Activated CD8-positive, alpha-beta memory T cell treated with anti-CD3 and anti-CD28 coated beads for 4 hours (primary cell): ENCODE data around the gene ATF6.
"Not testable (repeated sequence)": the region's sequence is repeated elsewhere in the genome, so short reads cannot be mapped to it uniquely, and the experiment has no call there.

Experiments
- DNase-seq, 2 donors: peaks; one replicate each; pipeline ENCODE4 v3.0.0-alpha.2; 2020; ENCODE audit warnings: low read depth in 2 of 2

The ATF6 gene, protein sequence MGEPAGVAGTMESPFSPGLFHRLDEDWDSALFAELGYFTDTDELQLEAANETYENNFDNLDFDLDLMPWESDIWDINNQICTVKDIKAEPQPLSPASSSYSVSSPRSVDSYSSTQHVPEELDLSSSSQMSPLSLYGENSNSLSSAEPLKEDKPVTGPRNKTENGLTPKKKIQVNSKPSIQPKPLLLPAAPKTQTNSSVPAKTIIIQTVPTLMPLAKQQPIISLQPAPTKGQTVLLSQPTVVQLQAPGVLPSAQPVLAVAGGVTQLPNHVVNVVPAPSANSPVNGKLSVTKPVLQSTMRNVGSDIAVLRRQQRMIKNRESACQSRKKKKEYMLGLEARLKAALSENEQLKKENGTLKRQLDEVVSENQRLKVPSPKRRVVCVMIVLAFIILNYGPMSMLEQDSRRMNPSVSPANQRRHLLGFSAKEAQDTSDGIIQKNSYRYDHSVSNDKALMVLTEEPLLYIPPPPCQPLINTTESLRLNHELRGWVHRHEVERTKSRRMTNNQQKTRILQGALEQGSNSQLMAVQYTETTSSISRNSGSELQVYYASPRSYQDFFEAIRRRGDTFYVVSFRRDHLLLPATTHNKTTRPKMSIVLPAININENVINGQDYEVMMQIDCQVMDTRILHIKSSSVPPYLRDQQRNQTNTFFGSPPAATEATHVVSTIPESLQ

DNA sequence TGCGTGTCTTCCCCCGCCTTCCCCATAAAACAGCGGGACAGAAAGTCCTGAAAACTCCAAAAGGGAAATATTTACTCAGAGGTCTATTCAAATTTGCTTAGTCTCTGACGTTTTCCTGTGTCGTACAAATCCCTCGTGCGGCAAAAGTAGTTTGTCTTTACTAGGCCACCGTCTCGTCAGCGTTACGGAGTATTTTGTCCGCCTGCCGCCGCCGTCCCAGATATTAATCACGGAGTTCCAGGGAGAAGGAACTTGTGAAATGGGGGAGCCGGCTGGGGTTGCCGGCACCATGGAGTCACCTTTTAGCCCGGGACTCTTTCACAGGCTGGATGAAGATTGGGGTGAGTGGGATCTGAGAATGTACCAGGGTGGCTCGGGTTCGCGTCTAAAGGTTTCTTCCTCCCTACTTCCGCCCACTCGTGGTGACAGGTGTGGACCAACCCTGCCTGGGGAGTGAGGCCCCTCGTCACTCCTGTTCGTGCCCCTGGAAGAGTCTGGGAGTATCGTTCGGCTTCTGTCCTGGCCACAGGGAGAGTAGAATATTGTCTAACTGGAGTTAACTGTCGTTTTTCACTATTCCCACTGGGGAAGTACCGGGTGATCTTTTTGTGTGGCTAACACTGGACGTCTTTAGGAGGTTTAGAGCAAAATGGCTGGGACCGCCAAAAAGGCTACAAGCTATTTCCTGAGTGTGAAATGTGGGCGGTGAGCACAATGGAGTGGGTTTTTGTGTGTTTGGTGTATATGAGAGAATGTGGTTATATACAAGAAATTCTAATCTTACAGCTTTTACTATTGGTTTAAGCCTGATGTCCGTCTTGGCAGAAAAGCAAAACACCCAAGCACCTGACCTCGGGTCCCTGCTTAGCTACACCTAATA, at the start of gene ATF6:
Gene ATF6 (plus strand): TSS at position 219 of the 880 bp plus-strand sequence. CDS start 41 bp downstream, at position 260.
- DNase-seq, result peak; percentile 67 to 68

DNA sequence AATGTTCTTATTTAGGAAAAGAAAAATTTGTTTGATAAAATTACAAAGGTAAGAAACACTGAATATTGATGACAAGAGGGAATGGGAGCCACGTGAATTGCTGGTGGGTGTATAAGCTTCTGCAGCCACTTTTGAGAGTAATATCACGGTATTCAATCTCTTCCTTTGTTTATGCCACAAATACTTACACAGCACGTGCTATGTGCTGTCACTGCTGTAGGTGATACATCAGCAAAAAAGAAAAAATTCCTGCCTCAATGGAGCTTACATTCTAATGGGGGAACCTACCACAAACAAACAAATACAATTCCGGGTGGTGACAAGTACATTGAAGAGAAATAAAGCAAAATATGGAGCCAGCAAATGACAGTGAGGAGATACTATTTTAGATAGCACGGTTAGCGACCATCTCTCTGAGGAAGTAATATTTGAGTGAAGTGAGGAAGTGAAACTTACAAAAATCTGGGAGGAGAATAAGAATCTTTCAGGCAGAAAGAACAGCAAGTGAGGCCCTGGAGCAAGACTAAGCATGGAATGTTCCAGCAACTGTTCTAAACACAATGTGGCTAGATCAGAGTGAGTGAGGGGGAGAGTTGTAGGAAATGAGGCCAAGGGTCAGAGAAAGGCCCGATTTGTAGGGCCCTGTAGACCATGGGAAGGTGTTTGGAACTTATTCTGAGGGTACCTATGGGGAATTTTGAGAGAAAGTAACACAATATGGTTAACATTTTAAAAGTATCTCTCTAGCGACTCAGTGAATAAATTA, 47.4 kb upstream of the ATF6 start:
- DNase-seq, result no peak

DNA sequence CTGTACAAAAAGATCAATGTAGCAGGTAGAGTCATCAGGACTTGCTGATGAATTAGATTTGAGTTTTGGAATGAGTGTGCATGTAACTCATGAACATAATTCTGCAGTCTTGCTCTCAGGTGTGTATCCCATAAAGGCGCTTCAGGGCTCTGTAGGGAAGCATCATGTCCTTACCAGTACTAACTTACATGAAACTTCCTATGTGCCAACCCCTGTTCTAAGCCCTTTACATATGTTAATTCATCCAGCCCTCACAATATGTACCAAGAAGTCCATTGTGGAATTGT, 46.9 kb upstream of the ATF6 start:
- no peak for DNase-seq

DNA sequence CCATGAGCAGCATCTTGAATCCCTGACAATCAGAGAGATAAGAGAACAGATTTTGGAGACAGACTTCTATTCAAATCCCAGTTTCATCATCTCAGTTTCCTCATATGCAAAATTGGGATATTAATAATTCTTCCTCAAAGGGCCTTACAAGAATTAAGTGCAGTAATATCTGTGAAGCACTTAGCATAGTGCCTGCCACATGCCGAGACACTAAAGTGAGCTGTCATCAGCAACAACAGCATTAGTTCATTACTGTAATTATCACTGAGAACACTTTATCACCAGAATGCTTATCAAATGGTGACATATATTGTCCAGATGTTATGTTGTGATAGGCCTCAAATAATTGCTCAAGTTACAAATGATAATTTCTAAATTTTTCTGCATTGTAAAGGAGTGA, 45.7 kb upstream of the ATF6 start:
- DNase-seq, result no peak

DNA sequence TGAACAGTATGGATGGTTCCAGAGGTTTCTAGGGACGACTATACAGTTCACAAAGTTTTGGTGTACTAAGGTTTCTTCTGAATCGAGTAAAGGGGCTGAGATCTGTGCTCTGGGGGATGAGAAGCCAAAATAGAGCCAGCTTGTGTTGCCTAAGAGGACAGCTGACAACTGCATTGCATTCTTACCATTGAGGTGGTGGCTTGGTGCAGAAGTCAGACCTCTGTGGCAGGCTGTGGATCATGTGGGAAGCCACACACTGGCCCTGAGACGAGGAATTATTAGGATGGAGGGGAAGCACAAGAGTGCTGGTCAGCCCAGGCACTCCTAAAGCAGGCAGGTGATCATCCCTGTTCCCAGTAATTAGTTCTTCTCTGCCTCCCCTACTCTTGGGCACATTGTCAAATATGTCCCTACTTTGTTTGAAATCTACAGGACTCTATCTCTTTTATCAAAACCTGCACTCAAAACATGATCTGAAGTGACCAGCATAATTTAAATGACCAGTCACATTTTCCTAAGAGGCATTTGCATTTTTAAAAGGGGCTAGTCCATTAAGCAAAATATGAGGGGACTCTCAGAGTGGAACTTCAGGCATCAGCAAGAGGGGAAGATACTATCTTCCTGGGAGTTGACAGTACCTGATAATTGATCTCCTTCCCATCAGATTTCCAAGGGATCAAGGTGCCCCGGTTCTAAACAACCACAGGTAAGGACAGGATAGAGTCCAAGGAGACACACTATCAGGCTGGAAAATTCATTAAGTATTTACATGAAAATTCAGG, 45.0 kb upstream of the ATF6 start, which contains the start of gene FCRLB:
Gene FCRLB (plus strand): TSS at position 589 of the 782 bp plus-strand sequence. CDS start 1,129 bp downstream, outside the sequence.
- no peak for DNase-seq

DNA sequence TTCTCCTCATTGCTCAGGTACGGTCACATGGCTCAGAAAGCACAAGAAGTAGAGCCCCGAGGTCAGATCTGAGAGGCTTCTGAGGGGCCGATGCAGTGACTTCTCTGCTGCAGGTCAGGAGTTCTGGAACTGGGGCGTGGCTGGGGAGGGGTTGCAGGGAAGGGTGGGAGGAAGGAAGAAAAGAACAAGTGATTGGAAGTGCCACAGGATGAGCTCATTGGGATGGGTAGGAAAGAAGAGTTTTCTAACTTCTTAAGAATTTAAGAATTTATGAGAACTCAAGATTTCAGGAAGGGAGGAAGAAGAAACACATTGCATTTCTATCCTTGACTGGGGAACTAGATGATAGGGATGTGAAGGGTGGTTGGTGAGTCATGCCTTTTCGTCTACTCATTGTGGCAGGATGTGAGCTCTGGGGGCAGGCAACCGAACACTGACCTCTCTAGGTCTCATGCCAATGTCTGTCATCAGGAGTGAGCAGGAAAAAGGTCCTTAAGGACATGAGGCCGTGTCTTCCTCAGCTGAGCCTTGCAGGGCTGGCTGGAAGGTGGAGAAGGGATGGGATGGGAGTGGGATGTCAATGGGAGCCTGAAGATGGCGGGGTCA, 44.3 kb upstream of the ATF6 start:
- no peak for DNase-seq

DNA sequence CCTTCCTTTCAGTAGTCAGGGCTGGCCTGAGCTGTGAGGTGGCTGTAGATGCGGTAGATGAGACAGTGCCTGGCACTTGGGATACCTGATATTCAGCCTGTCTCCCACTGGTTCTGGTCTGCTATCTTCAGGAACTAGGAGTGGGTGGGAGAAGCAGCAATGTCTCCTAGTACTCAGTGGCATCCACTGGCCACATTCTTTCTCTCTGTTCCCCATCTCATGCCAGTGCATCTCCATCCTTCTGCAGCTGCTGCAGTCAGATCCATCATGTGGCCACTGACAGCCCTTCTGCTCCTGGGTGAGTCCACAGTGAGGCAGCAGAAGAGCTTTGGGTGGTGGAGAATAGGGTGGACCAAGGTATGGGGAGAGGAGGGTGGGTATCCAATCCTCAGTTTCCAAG, 43.7 kb upstream of the ATF6 start:
- DNase-seq, result no peak

DNA sequence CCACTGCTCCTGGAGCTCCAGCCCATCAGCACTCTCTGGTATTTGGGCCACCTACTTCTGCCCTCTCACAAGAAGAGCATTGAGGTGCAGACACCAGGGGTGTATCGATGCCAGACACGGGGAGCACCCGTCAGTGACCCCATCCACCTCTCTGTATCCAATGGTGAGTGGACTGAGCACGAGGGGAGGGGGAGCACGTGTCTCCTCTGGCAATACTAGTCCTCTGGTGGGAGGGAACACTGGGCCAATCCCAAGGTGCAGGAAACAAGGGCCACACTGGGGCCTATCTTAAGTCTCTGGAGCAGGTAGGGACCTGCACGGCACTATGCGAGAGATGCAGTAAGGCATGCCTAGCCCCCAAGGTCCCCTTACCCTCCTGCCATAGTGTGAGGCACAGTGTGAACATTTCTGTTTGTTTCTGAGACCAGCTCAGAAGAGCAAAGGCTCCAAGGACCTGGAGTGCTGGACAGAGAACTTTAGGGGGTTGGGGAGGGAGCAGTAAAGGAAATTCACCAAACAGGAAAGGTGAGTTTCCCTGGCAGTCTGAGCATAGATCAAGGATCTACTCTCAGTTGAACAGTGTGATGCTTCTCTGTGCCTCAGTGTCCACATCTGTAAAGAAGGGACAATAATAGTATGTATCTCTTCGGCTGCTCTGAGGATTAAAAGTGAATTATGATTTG, 42.5 kb upstream of the ATF6 start:
- DNase-seq, result no peak

DNA sequence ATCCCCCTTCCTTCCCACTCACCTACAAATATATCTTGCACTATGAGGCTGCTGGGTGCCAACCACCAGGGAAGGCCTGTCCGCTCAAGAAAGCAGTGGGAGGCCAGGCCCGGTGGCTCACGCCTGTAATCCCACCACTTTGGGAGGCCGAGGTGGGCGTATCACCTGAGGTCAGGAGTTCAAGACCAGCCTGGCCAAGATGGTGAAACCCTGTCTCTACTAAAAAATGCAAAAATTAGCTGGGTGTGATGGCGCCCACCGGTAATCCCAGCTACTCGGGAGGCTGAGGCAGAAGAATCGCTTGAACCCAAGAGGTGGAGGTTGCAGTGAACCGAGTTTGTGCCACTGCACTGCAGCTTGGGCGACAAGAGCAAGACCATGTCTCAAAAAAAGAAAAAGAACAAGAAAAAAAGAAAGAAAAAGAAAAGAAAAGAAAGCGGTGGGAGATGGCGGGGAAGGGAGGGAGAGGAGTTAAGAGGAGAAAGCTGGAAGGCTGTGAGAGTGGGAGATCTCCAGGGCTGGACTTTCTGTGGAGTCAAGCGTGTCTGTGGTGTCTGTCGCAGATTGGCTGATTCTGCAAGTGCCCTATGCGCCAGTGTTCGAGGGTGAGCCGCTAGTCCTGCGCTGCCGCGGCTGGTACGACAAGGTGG, 40.7 kb upstream of the ATF6 start:
- not testable (repeated sequence) for DNase-seq

DNA sequence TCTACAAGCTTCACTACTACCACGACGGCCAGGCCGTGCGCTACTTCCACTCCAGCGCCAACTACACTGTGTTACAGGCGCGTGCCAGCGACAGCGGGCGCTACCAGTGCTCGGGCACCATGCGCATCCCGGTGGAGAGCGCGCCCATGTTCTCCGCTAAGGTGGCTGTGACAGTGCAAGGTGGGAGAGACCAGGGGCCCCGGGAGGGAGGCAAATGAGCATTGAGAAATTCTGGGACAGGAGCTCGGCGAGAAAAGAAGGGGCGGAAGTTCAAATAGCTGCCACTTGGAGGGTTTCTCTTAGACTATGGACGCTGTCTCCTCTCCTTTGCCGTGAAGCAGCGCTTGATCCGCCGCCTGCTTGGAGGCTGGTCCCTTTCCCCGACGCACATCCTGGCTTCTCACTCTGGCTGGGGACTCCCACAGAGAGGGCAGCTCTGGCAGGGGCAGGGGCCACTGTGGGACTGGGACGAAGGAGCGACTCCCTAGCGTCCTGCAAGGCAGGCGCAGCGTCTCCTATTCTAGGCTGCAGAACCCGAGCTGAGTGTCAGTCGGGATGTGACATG, 40.1 kb upstream of the ATF6 start:
- DNase-seq, result no peak

DNA sequence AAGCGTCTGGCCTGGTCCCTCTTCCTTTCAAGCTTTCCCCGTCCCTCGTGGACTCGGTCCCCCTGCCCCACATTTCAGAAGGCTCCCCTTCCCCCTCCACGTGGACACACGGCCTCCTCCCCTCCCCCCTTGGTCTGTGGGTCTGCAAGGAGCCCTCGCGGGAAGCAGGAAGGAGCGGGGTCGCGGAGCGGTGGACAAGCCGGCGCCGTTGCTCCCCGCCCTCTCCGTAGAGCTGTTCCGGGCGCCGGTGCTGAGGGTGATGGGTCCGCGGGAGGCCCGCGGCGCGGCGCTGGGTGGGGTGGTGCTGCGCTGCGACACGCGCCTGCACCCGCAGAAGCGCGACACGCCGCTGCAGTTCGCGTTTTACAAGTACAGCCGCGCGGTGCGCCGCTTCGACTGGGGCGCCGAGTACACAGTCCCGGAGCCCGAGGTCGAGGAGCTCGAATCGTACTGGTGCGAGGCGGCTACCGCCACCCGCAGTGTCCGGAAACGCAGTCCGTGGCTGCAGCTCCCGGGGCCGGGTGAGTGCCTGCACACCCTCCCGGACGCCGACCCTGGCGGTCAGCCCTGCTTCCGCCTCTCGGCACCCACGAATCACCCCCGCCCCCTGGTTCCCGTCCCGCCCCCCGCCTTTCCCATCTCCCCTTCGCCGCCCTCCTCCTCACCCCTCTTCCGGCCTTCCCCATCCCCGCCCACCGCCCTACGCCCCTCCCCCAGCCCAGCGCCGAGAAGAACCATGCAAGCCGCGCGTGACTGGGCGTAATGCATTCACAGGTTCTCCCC, 39.5 kb upstream of the ATF6 start:
- DNase-seq, result peak in 1 of 2 donors; percentile 25

DNA sequence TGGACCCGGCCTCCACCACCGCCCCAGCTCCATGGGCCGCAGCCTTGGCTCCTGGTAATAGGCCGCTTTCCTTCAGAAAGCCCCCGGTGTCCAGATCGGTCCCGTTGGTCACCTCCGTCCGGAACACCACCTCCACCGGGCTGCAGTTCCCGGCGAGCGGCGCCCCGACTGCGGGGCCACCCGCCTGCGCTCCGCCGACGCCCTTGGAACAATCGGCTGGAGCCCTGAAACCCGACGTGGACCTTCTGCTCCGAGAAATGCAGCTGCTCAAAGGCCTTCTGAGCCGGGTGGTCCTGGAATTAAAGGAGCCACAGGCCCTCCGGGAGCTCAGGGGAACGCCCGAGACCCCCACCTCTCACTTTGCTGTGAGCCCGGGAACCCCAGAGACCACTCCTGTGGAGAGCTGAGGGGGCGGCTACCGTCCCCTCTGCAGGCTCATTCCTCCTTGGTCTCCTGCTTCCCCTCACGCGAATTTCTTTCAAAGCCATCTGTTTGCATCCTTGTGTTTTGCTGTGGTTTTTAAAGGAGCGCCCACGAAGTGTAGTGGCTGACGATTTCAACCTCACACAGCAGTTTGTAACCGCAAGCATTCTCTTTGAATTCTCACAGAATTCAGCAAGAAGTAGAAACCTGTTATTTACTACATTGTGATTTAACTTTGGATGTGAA, 38.7 kb upstream of the ATF6 start:
- DNase-seq, result no peak

DNA sequence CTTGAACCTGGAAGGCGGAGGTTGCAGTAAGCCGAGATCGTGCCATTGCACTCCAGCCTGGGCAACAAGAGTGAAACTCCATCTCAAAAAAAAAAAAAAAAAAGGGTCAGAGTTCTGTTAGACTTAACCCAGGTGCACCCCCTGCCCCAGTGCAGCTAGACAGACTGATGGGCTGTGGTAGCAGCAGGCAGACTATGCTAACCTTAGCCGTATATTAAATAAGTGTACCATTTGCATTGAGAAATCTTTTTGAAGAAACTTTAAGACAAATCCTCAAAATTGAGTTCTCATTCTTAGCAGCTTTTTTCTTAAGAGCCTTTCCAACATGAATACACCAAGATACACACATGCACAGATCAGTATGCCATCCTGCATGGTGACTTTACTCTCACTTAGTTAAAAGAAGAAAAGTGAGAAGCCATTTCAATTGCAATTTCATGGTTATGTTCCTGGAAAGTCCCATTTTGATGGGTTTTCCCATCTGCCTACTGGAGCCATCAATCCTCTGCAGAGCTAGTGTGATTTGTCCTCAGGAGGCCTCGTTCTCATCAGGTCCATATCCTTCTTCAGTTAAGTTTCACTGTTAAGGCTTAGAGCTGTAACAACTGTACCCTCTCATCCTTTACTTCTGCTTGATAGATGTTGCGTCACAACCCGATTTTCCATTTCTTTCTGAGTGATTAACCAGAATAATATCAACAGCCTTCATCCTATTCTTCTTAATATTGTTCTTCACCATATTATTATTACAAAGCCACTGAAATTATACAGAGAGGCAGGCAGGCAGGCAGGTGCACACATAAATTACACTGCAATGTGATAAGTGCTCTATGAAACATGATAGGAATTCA, 37.5 kb upstream of the ATF6 start:
- DNase-seq, result no peak

DNA sequence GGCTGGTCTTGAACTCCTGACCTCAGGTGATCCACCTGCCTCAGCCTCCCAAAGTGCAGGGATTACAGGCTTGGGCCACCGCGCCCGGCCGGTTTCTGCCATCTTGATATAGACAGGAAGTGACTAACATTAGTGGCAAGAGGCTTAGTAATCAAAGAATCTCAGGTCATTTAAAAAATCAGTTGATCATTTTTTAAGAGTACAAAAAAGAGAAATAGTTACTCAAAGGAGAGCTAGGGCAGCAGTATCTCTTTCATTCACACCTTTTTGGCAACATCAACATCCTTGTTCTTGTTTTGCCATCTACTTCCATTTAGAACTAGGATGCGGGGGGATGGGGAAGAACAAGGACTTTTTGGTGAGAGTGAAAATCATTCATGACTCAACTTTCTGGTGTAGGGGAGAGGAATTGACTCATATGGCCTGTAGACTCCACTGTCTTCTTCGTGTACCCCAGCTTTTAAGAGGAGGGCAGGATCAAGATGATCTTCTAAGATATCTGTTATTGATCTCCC, 36.0 kb upstream of the ATF6 start:
- no peak for DNase-seq

DNA sequence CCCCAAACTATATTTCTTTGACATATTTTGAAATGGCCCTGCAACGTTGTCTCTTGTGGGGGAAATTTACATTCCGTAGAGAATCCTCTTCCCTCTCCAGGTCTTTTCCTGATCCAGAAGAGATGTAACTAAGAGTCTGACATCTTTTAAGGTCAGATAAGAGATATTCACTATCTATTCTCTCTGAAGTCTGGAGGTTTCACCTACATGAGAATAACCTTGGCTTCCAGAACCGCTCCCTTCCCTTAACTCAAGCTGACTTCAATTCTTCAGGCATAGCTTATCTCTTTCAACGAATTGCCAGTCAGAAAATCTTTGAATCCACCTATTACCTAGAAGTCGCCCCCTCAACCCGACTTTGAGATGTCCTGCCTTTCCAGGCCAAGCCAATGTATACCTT, 34.9 kb upstream of the ATF6 start:
- no peak for DNase-seq

DNA sequence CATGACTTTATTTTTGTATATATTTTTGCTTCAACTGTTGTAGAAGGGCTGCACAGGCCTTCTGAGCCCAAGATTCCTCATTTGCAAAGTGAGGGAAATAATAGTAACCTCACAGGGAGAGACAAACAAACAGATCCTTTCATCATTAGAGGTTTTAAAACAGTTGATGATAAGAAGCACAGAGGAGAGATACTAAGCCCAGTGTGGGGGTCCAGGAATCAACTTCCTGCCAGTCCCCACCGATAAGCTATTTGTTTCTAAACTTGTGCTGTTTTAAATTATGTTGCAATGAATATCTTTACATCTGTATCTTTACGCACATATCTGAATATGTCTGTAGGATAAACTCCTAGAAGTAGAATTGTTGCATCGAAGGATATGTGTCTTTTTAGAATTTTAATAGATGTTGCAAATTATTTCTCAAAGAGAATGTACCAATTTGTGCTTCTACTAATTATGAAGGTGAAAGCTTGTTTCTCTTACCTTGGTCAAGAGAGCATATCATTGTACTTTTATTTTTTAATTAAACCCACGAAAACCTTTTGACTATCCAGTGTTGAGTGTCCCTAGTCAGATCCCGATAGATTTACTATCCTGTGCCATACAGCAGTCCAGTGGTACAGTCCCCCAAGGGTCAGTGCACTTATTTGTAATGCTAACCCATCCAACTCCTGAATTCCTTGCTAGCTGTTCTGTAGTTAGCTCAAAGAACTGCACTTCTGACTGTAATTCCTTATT, 34.0 kb upstream of the ATF6 start:
- no peak for DNase-seq
